Superior temporal gyrus (tissue), 1 donor: ENCODE data around the gene C20orf202.
"Not testable (repeated sequence)": the region's sequence is repeated elsewhere in the genome, so short reads cannot be mapped to it uniquely, and the experiment has no call there.

Experiments used
- DNase-seq: peaks from one replicate; pipeline ENCODE4 v3.0.0-alpha.2; 2016; ENCODE audit errors: extremely low spot score

Gene C20orf202

DNA sequence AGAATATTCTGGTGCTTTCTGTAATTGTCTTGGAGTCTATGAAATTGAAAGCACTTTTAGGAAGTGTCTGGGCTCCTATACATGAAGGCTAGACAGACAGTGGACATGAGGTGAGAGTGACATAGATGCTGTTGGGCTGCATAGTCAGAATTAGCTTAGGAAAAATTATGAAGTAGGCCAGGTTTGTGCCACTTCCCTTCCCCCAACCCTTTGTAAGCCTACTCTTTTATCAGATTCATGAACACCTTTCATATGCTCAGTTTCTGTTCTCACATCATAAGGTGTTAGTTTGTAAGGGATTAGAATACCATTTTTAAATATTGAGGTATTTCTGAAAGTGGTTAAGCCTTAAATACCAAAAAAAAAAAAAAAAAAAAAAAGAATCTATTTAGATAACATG is 44.4 kb downstream of the C20orf202 start:
- DNase-seq = no peak

DNA sequence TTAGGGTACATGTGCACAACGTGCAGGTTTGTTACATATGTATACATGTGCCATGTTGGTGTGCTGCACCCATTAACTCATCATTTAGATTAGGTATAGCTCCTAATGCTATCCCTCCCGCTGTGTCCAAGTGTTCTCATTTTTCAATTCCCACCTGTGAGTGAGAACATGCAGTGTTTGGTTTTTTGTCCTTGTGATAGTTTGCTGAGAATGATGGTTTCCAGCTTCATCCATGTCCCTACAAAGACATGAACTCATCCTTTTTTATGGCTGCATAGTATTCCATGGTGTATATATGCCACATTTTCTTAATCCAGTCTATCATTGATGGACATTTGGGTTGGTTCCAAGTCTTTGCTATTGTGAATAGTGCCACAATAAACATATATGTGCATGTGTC is 47.0 kb downstream of the C20orf202 start:
- DNase-seq = not testable (repeated sequence)

- DNase-seq = no peak
Observed at GRCh38 chr20:1252416-1252815, 49.2 kb downstream of the C20orf202 start.

DNA sequence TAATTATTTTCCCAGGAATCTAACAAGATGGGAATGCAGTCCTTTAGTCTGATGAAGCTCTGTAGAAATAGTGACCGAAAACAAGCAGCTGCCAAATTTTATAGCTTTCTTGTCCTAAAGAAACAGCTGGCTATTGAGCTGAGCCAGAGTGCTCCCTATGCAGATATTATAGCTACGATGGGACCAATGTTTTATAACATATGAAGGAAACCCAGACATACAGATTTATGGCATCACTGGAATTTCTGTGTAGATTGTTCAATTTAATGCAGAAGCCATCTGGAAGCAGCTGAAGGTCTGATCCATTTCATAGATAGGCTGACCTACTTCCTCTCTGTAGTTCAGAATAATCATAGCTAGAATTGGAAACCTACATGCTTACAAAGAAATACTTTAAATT is 51.0 kb downstream of the C20orf202 start:
- DNase-seq = no peak

- no peak for DNase-seq
Observed at GRCh38 chr20:1255675-1256074, 52.4 kb downstream of the C20orf202 start.
